Right lobe of liver (tissue), 4 donors: ENCODE data around the gene ADGRG6.

Experiments used
- POLR2A ChIP-seq: fragments of 450-650 bp; IDR thresholded peaks from one replicate; pipeline ENCODE4 v1.6.1; 2017; ENCODE audit warnings: antibody characterized with exemption, mild to moderate bottlenecking
- TF ChIP-seq, protein P1 (sequence below), 4 donors: fragments of 200-600 bp in 3 of 4; fragments of 450-650 bp in 1 of 4; IDR thresholded peaks; one replicate each; pipeline versions ENCODE4 v1.5.1 to v1.8.0; 2016 to 2022; ENCODE audit warnings: antibody characterized with exemption in 4 of 4, mild to moderate bottlenecking in 2 of 4
- donor health status: DM: no; HTN: no; CAD: no.
- donor health status: DM: no; HTN: no; CAD: no.
- donor health status: DM: no; HTN: yes; CAD: no.

DNA sequence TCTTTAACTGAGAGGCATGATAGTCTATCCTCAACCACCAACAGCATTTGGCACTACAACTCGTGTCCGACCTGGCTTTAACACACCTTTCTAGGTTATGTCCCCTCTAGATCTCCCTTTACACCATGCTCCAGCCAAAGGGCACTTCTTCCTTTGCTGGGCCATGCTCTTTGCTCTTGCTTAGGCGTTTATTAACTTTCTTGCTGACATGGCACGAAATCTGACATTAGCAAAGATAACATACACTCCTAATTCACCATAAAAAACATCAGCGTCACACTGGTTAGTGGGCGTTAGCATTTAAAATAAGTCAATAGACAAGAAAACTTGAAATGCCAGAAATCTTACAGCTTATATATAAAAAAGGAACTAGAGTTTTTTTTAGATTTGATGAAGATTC lies 47.3 kb upstream of the ADGRG6 start:
- TF ChIP-seq, protein P1, sequence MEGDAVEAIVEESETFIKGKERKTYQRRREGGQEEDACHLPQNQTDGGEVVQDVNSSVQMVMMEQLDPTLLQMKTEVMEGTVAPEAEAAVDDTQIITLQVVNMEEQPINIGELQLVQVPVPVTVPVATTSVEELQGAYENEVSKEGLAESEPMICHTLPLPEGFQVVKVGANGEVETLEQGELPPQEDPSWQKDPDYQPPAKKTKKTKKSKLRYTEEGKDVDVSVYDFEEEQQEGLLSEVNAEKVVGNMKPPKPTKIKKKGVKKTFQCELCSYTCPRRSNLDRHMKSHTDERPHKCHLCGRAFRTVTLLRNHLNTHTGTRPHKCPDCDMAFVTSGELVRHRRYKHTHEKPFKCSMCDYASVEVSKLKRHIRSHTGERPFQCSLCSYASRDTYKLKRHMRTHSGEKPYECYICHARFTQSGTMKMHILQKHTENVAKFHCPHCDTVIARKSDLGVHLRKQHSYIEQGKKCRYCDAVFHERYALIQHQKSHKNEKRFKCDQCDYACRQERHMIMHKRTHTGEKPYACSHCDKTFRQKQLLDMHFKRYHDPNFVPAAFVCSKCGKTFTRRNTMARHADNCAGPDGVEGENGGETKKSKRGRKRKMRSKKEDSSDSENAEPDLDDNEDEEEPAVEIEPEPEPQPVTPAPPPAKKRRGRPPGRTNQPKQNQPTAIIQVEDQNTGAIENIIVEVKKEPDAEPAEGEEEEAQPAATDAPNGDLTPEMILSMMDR (IDR thresholded peaks at IDR 0.05), result no peak
- TF ChIP-seq POLR2A, result no peak
